Stimulated activated CD8-positive, alpha-beta memory T cell treated with anti-CD3 and anti-CD28 coated beads, Interleukin-2, amount 100 ng/mL, for 48 hours (primary cell): ENCODE data around the gene SLC16A4.
A peak's percentile ranks its signal among the peaks of the same experiment; 100 is the strongest.
"Not testable (repeated sequence)": the region's sequence is repeated elsewhere in the genome, so short reads cannot be mapped to it uniquely, and the experiment has no call there.

Experiments used
- DNase-seq, 2 donors: peaks; one replicate each; pipeline ENCODE4 v3.0.0-alpha.2; 2020; ENCODE audit warnings: low read depth in 2 of 2

Gene SLC16A4

DNA sequence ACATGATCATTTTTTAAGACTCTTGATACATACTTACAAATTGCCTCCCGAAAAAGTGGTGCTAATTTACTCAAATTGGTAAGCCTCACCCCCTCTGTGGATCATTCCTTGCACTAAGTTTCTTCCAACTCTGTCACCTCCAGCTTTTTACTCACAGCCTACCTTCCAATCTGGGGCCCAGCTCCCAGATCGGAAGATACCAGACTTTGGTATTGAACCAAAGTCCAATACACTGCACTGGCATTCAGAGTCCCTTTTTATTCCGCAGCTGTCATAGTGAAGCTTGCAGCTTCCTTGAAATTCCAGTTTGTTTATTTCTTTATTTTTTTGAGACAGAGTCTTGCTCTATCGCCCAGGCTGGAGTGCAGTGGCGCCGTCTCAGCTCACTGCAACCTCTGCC is 18.5 kb upstream of the SLC16A4 start:
- no peak for DNase-seq

DNA sequence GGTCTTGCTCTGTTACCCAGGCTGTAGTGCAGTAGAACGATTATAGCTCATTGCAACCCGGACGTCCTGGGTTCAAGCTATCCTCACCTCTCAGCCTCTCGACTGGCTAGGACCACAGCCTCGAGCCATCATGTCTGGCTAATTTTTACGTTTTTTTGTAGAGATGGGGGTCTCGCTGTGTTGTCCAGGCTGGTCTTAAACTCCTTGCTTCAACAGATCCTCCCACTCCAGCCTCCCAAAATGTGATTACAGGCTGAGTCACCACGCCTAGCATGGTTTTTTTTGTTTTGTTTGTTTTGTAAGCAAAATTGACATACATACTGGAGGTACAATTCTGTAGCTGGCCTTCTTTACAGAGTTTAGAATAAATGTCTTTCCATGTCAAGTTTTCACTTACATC is 17.7 kb upstream of the SLC16A4 start:
- no peak for DNase-seq

DNA sequence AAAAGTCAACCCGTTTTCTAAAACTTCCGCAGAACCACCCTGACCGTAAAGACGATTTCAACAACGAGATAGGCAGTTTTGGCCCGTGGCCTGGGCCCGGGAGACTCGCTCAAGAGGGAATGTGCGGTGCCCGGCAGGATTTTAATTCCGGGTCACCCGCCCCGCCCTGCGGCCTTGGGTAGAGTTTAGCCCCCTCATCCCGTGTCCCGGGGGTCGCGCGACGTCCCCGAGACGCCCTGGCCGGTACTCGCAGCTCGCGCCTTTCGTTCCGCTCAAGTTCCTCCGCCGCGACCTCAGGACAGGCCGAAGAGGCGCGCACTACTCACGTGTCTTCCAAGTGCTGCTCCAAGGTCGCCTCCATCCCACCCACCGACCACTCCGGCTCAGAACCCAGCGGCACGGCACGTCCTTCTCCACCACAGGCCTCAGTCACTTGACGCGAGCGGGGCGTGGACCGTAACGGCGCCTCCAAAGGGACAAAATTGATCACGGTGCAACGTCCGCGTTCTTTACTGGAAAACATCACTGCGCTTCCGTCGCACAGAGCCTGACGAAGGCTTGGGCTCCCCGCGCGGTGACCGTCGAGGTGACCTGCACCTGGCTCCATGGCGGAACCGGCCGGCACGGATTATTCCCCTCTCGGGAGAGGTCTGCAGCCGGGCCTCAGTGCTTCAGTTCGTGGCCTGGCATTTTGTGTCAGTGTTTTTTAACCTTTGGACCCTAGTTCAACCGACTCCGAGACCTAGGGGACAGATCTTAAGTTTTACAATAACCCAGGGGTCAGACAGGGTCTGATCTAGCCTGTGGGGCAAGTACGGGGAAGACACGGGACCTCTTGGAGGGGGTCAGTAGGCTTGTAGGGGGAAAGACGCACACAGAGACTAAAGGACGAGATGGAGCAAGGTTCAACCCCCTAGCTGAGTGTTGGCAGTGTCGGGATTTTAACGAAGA is 16.7 kb upstream of the SLC16A4 start, which contains the start of gene LAMTOR5:
Gene LAMTOR5, minus strand, starts transcription at position 435 of the 951 bp plus-strand sequence. Its CDS starts 74 bp downstream, at position 361.
- DNase-seq, result peak; percentile 83 to 89

DNA sequence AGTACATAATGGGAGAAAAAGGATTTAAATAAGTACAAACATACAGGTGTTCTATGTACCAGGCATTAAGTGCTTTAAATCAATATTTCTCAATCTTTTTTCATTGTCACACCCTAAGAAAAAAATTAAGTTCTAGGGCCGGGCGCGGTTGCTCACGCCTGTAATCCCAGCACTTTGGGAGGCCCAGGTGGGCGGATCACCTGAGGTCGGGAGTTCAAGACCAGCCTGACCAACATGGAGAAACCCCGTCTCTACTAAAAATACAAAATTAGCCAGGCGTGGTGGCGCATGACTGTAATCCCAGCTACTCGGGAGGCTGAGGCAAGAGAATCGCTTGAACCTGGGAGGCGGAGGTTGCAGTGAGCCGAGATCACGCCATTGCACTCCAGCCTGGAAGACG is 15.6 kb upstream of the SLC16A4 start:
- DNase-seq, result not testable (repeated sequence)

DNA sequence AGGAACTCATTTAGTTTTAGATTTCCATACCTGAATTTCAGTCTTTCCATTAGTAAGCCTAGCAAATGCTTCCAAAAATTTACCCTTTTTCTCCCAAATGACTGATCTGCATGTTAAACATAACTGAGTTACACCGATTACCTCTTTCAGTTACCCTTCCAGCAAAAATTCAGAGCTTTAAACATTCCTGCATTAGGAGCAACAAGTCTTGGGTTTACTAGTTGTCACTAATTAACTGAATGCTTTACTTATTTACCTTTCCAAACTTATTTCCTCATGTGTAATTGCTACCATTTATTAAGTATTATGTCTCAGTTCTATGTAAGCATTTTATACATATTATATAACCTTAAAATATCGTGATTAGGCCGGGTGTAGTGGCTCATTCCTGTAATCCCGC is 13.6 kb upstream of the SLC16A4 start:
- DNase-seq, result no peak

DNA sequence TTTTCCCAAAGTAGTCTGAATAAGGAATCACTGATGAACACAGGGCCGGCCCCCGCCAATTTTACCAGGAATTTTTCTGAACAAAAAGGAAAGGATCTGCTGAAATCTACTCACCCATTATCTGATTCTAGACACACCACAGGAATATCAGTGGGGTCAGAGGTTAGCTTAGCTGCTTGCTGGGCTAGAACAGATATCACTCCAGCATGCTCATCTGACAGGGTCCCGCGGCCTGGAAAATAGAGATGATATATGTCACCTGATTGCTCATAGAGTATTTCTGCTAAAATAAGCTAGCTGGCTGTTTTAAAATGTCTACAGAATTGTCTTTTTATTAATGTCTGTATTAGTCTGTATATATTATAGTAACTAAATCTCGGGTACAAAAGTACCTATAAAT is 13.0 kb upstream of the SLC16A4 start:
- DNase-seq, result no peak

DNA sequence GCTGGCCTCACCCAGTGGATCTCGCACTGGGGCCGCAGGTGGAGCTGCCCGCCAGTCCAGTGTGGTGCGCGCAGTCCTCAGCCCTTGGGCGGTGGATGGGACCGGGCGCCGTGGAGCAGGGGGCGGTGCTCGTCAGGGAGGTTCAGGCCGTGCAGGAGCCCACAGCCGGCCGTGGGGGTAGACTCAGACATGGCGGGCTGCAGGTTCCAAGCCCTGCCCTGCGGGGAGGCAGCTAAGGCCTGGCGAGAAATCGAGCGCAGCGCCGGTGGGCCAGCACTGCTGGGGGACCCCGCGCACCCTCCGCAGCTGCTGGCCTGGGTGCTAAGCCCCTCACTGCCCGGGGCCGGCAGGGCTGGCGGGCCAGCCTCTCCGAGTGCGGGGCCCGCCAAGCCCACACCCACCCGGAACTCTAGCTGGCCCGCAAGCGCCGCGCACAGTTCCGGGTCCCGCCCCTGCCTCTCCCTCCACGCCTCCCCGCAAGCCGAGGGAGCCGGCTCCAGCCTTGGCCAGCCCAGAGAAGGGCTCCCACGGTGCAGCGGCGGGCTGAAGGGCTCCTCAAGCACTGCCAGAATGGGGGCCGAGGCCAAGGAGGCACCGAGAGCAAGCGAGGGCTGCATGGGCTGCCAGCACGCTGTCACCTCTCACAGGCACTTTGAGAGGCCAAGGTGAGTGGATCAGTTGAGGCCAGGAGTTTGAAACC is 5.6 kb upstream of the SLC16A4 start:
- not testable (repeated sequence) for DNase-seq

- DNase-seq, result no peak
Measured at GRCh38 chr1:110394493-110394820, 3.6 kb upstream of the SLC16A4 start.

- no peak for DNase-seq
Measured at GRCh38 chr1:110393691-110394492, 3.1 kb upstream of the SLC16A4 start.

DNA sequence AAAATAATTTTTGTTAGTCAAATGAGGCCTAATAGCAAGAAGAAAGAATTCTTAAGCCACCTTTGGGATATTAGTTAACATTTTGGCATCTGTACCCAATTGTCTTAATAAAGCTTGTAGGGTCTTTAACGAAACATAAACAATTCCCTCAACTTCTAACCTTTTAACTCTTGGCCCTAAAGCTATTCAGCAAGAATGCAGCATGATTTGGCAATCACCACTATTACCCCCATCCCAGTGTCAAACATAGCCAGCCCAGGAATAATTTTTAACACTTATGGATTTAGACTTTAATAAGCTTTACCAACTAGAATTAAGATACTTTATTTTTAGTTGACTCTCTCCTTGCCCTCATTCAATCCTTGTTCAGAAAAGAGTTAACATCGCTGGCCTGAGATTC is 2.5 kb upstream of the SLC16A4 start:
- no peak for DNase-seq

DNA sequence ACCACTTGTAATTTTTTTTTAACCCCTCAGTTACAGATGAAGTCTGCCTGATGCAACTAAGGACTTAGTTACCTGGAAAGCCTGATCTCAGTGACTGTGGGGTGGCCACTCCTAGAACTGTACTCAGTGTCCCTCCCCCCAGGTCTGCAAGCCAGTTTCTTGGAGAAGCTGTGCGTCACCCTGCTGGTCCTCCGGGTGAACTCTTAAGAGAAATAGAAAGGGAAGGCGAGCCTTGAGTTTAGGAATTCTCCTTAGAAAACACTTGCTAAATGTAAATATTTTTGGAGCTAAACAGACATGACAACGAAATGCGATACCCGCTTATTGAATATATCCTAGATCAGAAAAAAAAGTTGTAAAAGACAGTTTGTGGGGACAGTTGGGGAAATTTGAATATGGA is 730 bp downstream of the SLC16A4 start:
- no peak for DNase-seq

- DNase-seq, result no peak
Measured at GRCh38 chr1:110387048-110387754, 3.6 kb downstream of the SLC16A4 start.

DNA sequence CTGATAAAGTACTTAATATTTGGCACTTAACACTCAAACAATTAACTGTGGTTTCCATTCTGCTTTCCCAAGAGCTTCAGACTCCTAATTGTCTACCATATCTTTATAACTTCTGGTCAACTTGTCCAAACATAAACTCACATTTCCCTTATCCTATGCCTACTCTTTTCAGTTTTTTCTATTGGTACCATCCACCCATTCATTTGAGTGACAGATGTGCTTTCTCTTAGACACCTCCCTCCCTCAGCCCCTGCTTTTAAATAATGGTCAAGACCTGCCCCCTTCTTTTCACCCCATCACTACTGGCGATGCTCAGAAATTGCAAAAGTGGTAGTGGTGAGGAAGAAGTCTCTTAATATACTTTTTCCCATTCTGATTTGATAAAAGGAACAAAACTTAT is 5.5 kb downstream of the SLC16A4 start:
- no peak for DNase-seq

- no peak for DNase-seq
Measured at GRCh38 chr1:110384581-110385321, 6.1 kb downstream of the SLC16A4 start.

DNA sequence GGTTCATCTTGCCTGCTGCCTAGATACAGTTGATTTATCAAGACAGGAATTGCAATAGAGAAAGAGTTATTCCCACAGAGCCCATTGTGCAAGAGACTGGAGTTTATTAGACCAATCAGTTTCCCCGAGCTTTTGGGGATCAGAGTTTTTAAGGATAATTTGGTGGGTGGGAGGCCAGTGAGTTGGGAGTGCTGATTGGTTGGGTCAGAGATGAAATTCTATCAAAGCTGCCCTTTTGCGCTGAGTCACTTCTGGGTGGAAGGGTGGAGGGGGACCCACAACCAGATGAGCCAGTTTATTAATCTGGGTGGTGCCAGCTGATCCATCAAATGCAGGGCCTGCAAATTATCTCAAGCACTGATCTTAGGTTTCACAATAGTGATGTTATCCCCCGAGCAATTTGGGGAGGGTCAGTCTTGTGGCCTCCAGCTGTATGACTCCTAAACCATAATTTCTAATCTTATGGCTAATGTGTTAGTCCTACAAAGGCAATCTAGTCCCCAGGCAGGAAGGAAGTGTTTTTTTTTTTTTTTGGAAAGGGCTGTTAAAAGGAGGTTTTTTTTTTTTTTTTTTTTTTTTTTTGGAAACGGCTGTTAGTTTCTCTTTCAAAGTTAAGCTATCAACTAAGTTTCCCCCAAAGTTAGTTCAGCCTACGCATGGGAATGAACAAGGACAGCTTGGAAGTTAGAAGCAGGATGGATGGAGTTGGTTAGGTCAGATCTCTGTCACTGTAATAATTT is 7.4 kb downstream of the SLC16A4 start:
- no peak for DNase-seq

- no peak for DNase-seq
Measured at GRCh38 chr1:110380672-110381283, 10.0 kb downstream of the SLC16A4 start.

DNA sequence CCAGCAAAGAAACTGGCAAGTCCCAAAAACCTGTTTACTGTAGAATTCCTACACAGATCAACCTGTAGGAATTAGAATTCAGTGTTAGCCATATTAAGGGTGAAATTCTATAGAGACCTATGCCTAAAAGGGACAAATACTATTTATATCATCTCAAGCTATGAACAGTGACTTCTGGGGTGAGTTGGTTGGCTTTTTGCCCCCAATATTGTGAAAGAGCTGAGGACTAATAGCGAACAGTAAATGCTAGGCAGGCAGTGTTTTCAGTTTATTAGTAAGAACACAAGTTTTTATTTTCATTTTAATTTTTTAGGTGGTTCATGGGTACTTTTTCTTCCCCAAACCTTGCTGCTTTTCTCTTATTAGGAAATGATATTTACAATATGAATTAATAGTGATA is 15.3 kb downstream of the SLC16A4 start:
- no peak for DNase-seq

GRCh38 chr1:110370827-110371226 is 20.0 kb downstream of the SLC16A4 start:
- DNase-seq, result no peak

- no peak for DNase-seq
Measured at GRCh38 chr1:110364221-110364620, 26.6 kb downstream of the SLC16A4 start.

DNA sequence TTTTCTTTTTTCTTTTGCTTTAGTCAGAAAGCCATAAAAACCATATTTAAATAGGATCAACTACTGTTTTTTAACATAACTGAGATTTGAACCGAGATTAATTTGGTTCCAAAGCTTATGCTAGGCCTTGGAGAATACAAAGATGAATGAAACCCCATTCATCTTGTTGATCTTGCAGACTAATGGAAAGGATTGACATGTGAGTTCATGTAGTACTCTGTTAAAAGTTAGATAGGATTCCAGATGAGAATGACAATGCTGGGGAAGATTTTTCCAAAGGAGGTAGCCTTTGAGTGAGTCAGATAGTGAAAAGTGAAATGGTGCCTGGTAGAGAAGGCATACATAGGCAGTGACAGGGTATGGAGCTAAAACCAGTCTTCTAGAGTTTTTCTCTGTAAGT is 29.0 kb downstream of the SLC16A4 start:
- no peak for DNase-seq
